GM23338 (cell line): ENCODE measurements around the gene ROBO1. TPM values are rescaled to one million over a fixed set of nuclear protein-coding genes. Genes with fewer than 3 reads are reported as not detected.

ENCODE experiments used
- ATAC-seq: fragments of 200-7000 bp; cut with Tn5 transposase; 3 replicates; pipeline ENCODE4 v1.9.1; 2020
- DNase-seq: peaks from one replicate; pipeline ENCODE4 v3.0.0-alpha.2; 2015; ENCODE audit warnings: low spot score
- H2AFZ ChIP-seq: fragments of 200-600 bp; sonication (generic); 2 replicates; pipeline ENCODE4 v1.8.0; 2016; ENCODE audit warnings: antibody characterized with exemption, mild to moderate bottlenecking, moderate library complexity
- H3F3A ChIP-seq: fragments of 200-600 bp; sonication (generic); replicated peaks from 2 replicates; pipeline ENCODE4 v1.8.0; 2017; ENCODE audit warnings: antibody characterized with exemption, mixed run types, low read depth
- H3K27ac ChIP-seq: fragments of 200-600 bp; sonication (generic); 2 replicates; pipeline ENCODE4 v1.6.1; 2016; ENCODE audit warnings: low read depth
- H3K27me3 ChIP-seq: fragments of 200-600 bp; sonication (generic); 2 replicates; pipeline ENCODE4 v1.8.0; 2016; ENCODE audit warnings: mild to moderate bottlenecking, mixed run types, moderate library complexity; ENCODE audit not compliant: insufficient read depth
- H3K36me3 ChIP-seq: fragments of 200-600 bp; sonication (generic); 2 replicates; pipeline ENCODE4 v1.8.0; 2016; ENCODE audit warnings: mild to moderate bottlenecking; ENCODE audit not compliant: insufficient read depth
- H3K4me1 ChIP-seq: fragments of 200-600 bp; sonication (generic); 2 replicates; pipeline ENCODE4 v1.8.0; 2016; ENCODE audit warnings: mild to moderate bottlenecking, moderate library complexity; ENCODE audit not compliant: insufficient read depth
- H3K4me2 ChIP-seq: fragments of 200-600 bp; sonication (generic); 2 replicates; pipeline ENCODE4 v1.7.1; 2017; ENCODE audit warnings: mixed run types
- H3K4me3 ChIP-seq: fragments of 200-600 bp; sonication (generic); 2 replicates; pipeline ENCODE4 v1.6.1; 2016; ENCODE audit warnings: mixed run types
- H3K79me2 ChIP-seq: fragments of 200-600 bp; sonication (generic); replicated peaks from 2 replicates; pipeline ENCODE4 v1.8.0; 2017; ENCODE audit warnings: mild to moderate bottlenecking; ENCODE audit not compliant: insufficient read depth
- H3K9me2 ChIP-seq: fragments of 200-600 bp; sonication (generic); 2 replicates; pipeline ENCODE4 v1.8.0; 2017; ENCODE audit not compliant: insufficient read depth
- H4K20me1 ChIP-seq: fragments of 200-600 bp; sonication (generic); replicated peaks from 2 replicates; pipeline ENCODE4 v1.8.0; 2017; ENCODE audit warnings: mild to moderate bottlenecking; ENCODE audit not compliant: insufficient read depth
- H3K27ac Mint-ChIP-seq: 2 replicates; pipeline ENCODE4 v1.8.0; 2020; ENCODE audit warnings: inconsistent platforms, mild to moderate bottlenecking, moderate library complexity, mixed read lengths
- H3K27me3 Mint-ChIP-seq: 3 replicates; pipeline ENCODE4 v1.8.0; 2022; ENCODE audit warnings: low read depth, mild to moderate bottlenecking, moderate library complexity, mixed read lengths, inconsistent platforms; ENCODE audit not compliant: insufficient read depth, poor library complexity
- H3K36me3 Mint-ChIP-seq: 3 replicates; pipeline ENCODE4 v1.8.0; 2021; ENCODE audit warnings: low read depth, mild to moderate bottlenecking, inconsistent platforms, moderate library complexity, mixed read lengths
- H3K4me1 Mint-ChIP-seq: 3 replicates; pipeline ENCODE4 v1.8.0; 2020; ENCODE audit warnings: mild to moderate bottlenecking, inconsistent platforms, mixed read lengths
- H3K4me3 Mint-ChIP-seq: 3 replicates; pipeline ENCODE4 v1.8.0; 2021; ENCODE audit warnings: moderate library complexity, mild to moderate bottlenecking, inconsistent platforms, mixed read lengths
- H3K9me3 Mint-ChIP-seq: 3 replicates; pipeline ENCODE4 v1.8.0; 2020; ENCODE audit warnings: moderate library complexity, mild to moderate bottlenecking, inconsistent platforms, mixed read lengths
- CREB1 ChIP-seq: fragments of 250-450 bp; sonication (Bioruptor Pico); IDR thresholded peaks from 2 replicates; pipeline ENCODE4 v1.5.0; 2020; ENCODE audit warnings: low read depth, mild to moderate bottlenecking, moderate library complexity
- CTCF ChIP-seq, 2 experiments: fragments of 200-600 bp in 1 of 2; sonication (generic) in 1 of 2; conservative IDR thresholded peaks; 2 replicates each; pipeline versions ENCODE4 v1.5.1 to v1.6.1; 2016 to 2017; ENCODE audit warnings: antibody characterized with exemption in 2 of 2, low read depth in 2 of 2, mild to moderate bottlenecking in 2 of 2, moderate library complexity in 1 of 2
- ETS1 ChIP-seq: IDR thresholded peaks from 2 replicates; pipeline ENCODE4 v1.6.1; 2016; ENCODE audit warnings: antibody characterized with exemption
- EZH2 ChIP-seq: fragments of 200-600 bp; sonication (generic); IDR thresholded peaks from one replicate; pipeline ENCODE4 v1.8.0; 2017; ENCODE audit warnings: antibody characterized with exemption, mild to moderate bottlenecking, low read depth; ENCODE audit not compliant: unreplicated experiment
- EZH2phosphoT487 ChIP-seq: fragments of 200-600 bp; sonication (generic); IDR thresholded peaks from one replicate; pipeline ENCODE4 v1.8.1; 2018; ENCODE audit warnings: antibody characterized with exemption; ENCODE audit not compliant: unreplicated experiment
- JUNB ChIP-seq: IDR thresholded peaks from one replicate; pipeline ENCODE4 v1.6.1; 2016; ENCODE audit warnings: antibody characterized with exemption; ENCODE audit not compliant: unreplicated experiment
- NANOG ChIP-seq: IDR thresholded peaks from 2 replicates; pipeline ENCODE4 v1.6.1; 2016; ENCODE audit warnings: antibody characterized with exemption, borderline replicate concordance
- REST ChIP-seq: IDR thresholded peaks from one replicate; pipeline ENCODE4 v1.6.1; 2018; ENCODE audit warnings: antibody characterized with exemption; ENCODE audit not compliant: unreplicated experiment
- ZNF114 ChIP-seq: fragments of 250-450 bp; sonication (Bioruptor Pico); IDR thresholded peaks from 2 replicates; pipeline ENCODE4 v1.5.0; 2020; ENCODE audit warnings: mild to moderate bottlenecking, moderate library complexity
- ZNF331 ChIP-seq: fragments of 250-450 bp; sonication (Bioruptor Pico); IDR thresholded peaks from 2 replicates; pipeline ENCODE4 v1.5.0; 2020; ENCODE audit warnings: low read depth, mild to moderate bottlenecking, moderate library complexity
- ZNF462 ChIP-seq: fragments of 250-450 bp; sonication (Bioruptor Pico); IDR thresholded peaks from 2 replicates; pipeline ENCODE4 v1.5.0; 2020; ENCODE audit warnings: mild to moderate bottlenecking, moderate library complexity
- polyA plus RNA-seq: library from polyadenylated mRNA; unstranded; fragments of >200 nt; fragmentation: Nextera tagmentation; extraction: Ambion mirVana; gene quantifications from 2 replicates; pipeline ENCODE4 v1.2.1, GENCODE V29; 2016
- total RNA-seq: library from RNA; depleted of rRNA; stranded (reverse); fragments of >200 nt; shearing (Covaris generic); gene quantifications from 2 replicates; pipeline ENCODE4 v1.2.3, GENCODE V29; 2014

The ROBO1 gene
- total and polyA plus RNA-seq, 2 experiments from 2014 or later, result 19.2 to 78.3 TPM

GRCh38 chr3:79564192-79564591, 203.6 kb downstream of the ROBO1 start:
- Histone ChIP-seq H2AFZ (no peak overlapping the region), H3F3A (no peaks in the 10 kb centered on the region), H3K9me2 (no peaks in the 10 kb centered on the region), H3K27me3 (no peaks in the 10 kb centered on the region), H4K20me1 (no peaks in the 10 kb centered on the region), H3K27ac (no peak overlapping the region), H3K79me2 (no peaks in the 10 kb centered on the region), H3K4me1 (no peaks in the 10 kb centered on the region), H3K4me2 (no peak overlapping the region), H3K36me3 (no peaks in the 10 kb centered on the region), H3K4me3 (no peak overlapping the region)
- ATAC-seq, result no peak
- no peaks in the 10 kb centered on the region for H3K9me3 Mint-ChIP-seq
- no peaks in the 10 kb centered on the region for H3K36me3 Mint-ChIP-seq
- no peaks in the 10 kb centered on the region for H3K27me3 Mint-ChIP-seq
- no peak overlapping the region for H3K4me3 Mint-ChIP-seq
- H3K4me1 Mint-ChIP-seq, result no peaks in the 10 kb centered on the region
- no peak overlapping the region for H3K27ac Mint-ChIP-seq
- TF ChIP-seq CTCF (conservative IDR thresholded peaks at IDR 0.05; ENCODE audit: low read depth in 2 of 2) (no peak), REST (no peak), ZNF114 (CRISPR knock-in tag) (no peak), EZH2phosphoT487 (no peak), JUNB (no peak), CREB1 (CRISPR knock-in tag) (no peak), ZNF462 (CRISPR knock-in tag) (no peak), EZH2 (no peak), ZNF331 (no peak), NANOG (no peak), ETS1 (no peak)
- no peak for DNase-seq
